HUES64 (cell line): ENCODE results near the gene SGPP2.
"Not testable (repeated sequence)": the region's sequence is repeated elsewhere in the genome, so short reads cannot be mapped to it uniquely, and the experiment has no call there.

Experiments used
- H3K27ac ChIP-seq: 2 replicates; pipeline ENCODE4 v1.7.0; 2013; ENCODE audit warnings: low read depth, low read length, inconsistent platforms
- H3K27me3 ChIP-seq: 2 replicates; pipeline ENCODE4 v1.6.1; 2013; ENCODE audit warnings: mild to moderate bottlenecking, low read length; ENCODE audit not compliant: insufficient read depth
- H3K36me3 ChIP-seq: 2 replicates; pipeline ENCODE4 v1.6.1; 2013; ENCODE audit warnings: mild to moderate bottlenecking, low read length; ENCODE audit not compliant: insufficient read depth
- H3K4me1 ChIP-seq: 2 replicates; pipeline ENCODE4 v1.6.1; 2013; ENCODE audit warnings: mild to moderate bottlenecking, low read length, moderate library complexity; ENCODE audit not compliant: insufficient read depth
- H3K4me3 ChIP-seq: 2 replicates; pipeline ENCODE4 v1.5.1; 2013; ENCODE audit warnings: mild to moderate bottlenecking, low read length, moderate library complexity
- H3K9ac ChIP-seq: 2 replicates; pipeline ENCODE4 v1.6.1; 2013; ENCODE audit warnings: mild to moderate bottlenecking, low read depth, low read length
- H3K9me3 ChIP-seq: 2 replicates; pipeline ENCODE4 v1.6.1; 2013; ENCODE audit warnings: low read depth, low read length; ENCODE audit not compliant: insufficient read depth
- WGBS: fragments of 150-250, 120-280 bp; methylation state at CpG from one replicate; pipeline ENCODE4 v1.1.7; 2013; ENCODE audit warnings: missing lambda C conversion rate; 5-methylcytosine and 5-hydroxymethylcytosine counted together

SGPP2 gene

GRCh38 chr2:222577341-222577740 lies 153.0 kb downstream of the SGPP2 start:
- Histone ChIP-seq H3K27ac (no peak overlapping the region), H3K27me3 (no peaks in the 10 kb centered on the region), H3K9me3 (no peaks in the 10 kb centered on the region), H3K4me3 (no peak overlapping the region), H3K9ac (no peak overlapping the region), H3K4me1 (peaks cover 39% of the 10 kb centered on the region; the same call in 1 of the 2 replicates), H3K36me3 (peaks cover 14% of the 10 kb centered on the region; the same call in 1 of the 2 replicates)
- 63% methylated on average over 2 of the region's 3 CpGs for WGBS

- H3K36me3 ChIP-seq: peaks cover 26% of the 10 kb centered on the region
Observed at GRCh38 chr2:222582928-222583327, 158.6 kb downstream of the SGPP2 start.

GRCh38 chr2:222584589-222584988 lies 160.2 kb downstream of the SGPP2 start:
- peaks cover 13% of the 10 kb centered on the region for H3K9me3 ChIP-seq
- WGBS: 89% methylated on average over 8 of the region's 8 CpGs
- not testable (repeated sequence) for H3K27me3 ChIP-seq, H3K27ac ChIP-seq, H3K4me3 ChIP-seq, H3K4me1 ChIP-seq, H3K9ac ChIP-seq
- peaks cover 20% of the 10 kb centered on the region for H3K36me3 ChIP-seq

More at GRCh38 chr2:222582928-222583327, 158.6 kb downstream of the SGPP2 start:
- peaks cover under 1% of the 10 kb centered on the region; the same call in 1 of the 2 replicates for H3K4me1 ChIP-seq
- H3K4me3 ChIP-seq: no peak overlapping the region
- H3K27me3 ChIP-seq: no peaks in the 10 kb centered on the region
- H3K27ac ChIP-seq: no peak overlapping the region
- H3K9ac ChIP-seq: no peak overlapping the region
- H3K9me3 ChIP-seq: peaks cover 13% of the 10 kb centered on the region

- Histone ChIP-seq H3K27ac (no peak overlapping the region), H3K4me3 (no peak overlapping the region), H3K4me1 (no peaks in the 10 kb centered on the region), H3K9me3 (no peaks in the 10 kb centered on the region), H3K27me3 (no peaks in the 10 kb centered on the region), H3K36me3 (peaks cover 48% of the 10 kb centered on the region), H3K9ac (no peak overlapping the region)
- WGBS: 100% methylated on average over 1 of the region's 1 CpG
Observed at GRCh38 chr2:222591661-222592060, 167.3 kb downstream of the SGPP2 start.

GRCh38 chr2:222592176-222592575 lies 167.8 kb downstream of the SGPP2 start:
- peaks cover 53% of the 10 kb centered on the region for H3K36me3 ChIP-seq
- no peaks in the 10 kb centered on the region for H3K27me3 ChIP-seq
- H3K4me1 ChIP-seq: no peaks in the 10 kb centered on the region
- no peak overlapping the region for H3K4me3 ChIP-seq
- H3K27ac ChIP-seq: no peak overlapping the region
- WGBS: 97% methylated on average over 2 of the region's 2 CpGs
- H3K9ac ChIP-seq: no peak overlapping the region
- no peaks in the 10 kb centered on the region for H3K9me3 ChIP-seq

GRCh38 chr2:222594679-222595078 lies 170.3 kb downstream of the SGPP2 start:
- H3K4me1 ChIP-seq: no peaks in the 10 kb centered on the region
- no peak overlapping the region for H3K9ac ChIP-seq
- H3K36me3 ChIP-seq: peaks cover 77% of the 10 kb centered on the region
- no peaks in the 10 kb centered on the region for H3K9me3 ChIP-seq
- H3K27me3 ChIP-seq: no peaks in the 10 kb centered on the region
- WGBS: 100% methylated on average over 1 of the region's 1 CpG
- no peak overlapping the region for H3K4me3 ChIP-seq
- H3K27ac ChIP-seq: no peak overlapping the region

GRCh38 chr2:222595581-222595980 lies 171.2 kb downstream of the SGPP2 start:
- Histone ChIP-seq H3K27me3 (no peaks in the 10 kb centered on the region), H3K27ac (no peak overlapping the region), H3K9ac (no peak overlapping the region), H3K9me3 (no peaks in the 10 kb centered on the region), H3K4me3 (no peak overlapping the region), H3K4me1 (no peaks in the 10 kb centered on the region), H3K36me3 (peaks cover 81% of the 10 kb centered on the region)
- 100% methylated on average over 1 of the region's 2 CpGs for WGBS

- Histone ChIP-seq H3K27me3 (no peaks in the 10 kb centered on the region), H3K4me1 (no peaks in the 10 kb centered on the region), H3K9ac (no peak overlapping the region), H3K27ac (no peak overlapping the region), H3K9me3 (no peaks in the 10 kb centered on the region), H3K36me3 (peaks cover 77% of the 10 kb centered on the region), H3K4me3 (no peak overlapping the region)
- WGBS: 98% methylated on average over 4 of the region's 4 CpGs
Observed at GRCh38 chr2:222598611-222599010, 174.3 kb downstream of the SGPP2 start.

- Histone ChIP-seq H3K9me3 (no peaks in the 10 kb centered on the region), H3K9ac (no peak overlapping the region), H3K4me1 (no peaks in the 10 kb centered on the region), H3K27me3 (no peaks in the 10 kb centered on the region), H3K36me3 (peaks cover 60% of the 10 kb centered on the region), H3K4me3 (no peak overlapping the region), H3K27ac (no peak overlapping the region)
- WGBS: 100% methylated on average over 1 of the region's 2 CpGs
Observed at GRCh38 chr2:222603501-222603900, 179.2 kb downstream of the SGPP2 start.

- WGBS: 90% methylated on average over 5 of the region's 5 CpGs
- H3K9ac ChIP-seq: no peak overlapping the region
- H3K36me3 ChIP-seq: peaks cover 61% of the 10 kb centered on the region
- no peak overlapping the region for H3K4me3 ChIP-seq
- H3K27ac ChIP-seq: no peak overlapping the region
- H3K27me3 ChIP-seq: no peaks in the 10 kb centered on the region
- H3K9me3 ChIP-seq: no peaks in the 10 kb centered on the region
- no peaks in the 10 kb centered on the region for H3K4me1 ChIP-seq
Observed at GRCh38 chr2:222604749-222605515, 180.6 kb downstream of the SGPP2 start.

- WGBS: 100% methylated on average over 3 of the region's 3 CpGs
- H3K9me3 ChIP-seq: no peaks in the 10 kb centered on the region
- peaks cover 62% of the 10 kb centered on the region for H3K36me3 ChIP-seq
- no peak overlapping the region for H3K27ac ChIP-seq
- H3K9ac ChIP-seq: no peak overlapping the region
- H3K4me3 ChIP-seq: no peak overlapping the region
- H3K27me3 ChIP-seq: no peaks in the 10 kb centered on the region
- no peaks in the 10 kb centered on the region for H3K4me1 ChIP-seq
Observed at GRCh38 chr2:222606306-222606705, 182.0 kb downstream of the SGPP2 start.

GRCh38 chr2:222608081-222608480 lies 183.7 kb downstream of the SGPP2 start:
- H3K4me3 ChIP-seq: no peak overlapping the region
- no peak overlapping the region for H3K27ac ChIP-seq
- WGBS: 100% methylated on average over 3 of the region's 4 CpGs
- no peaks in the 10 kb centered on the region for H3K9me3 ChIP-seq
- H3K36me3 ChIP-seq: peaks cover 67% of the 10 kb centered on the region
- no peaks in the 10 kb centered on the region for H3K4me1 ChIP-seq
- H3K27me3 ChIP-seq: no peaks in the 10 kb centered on the region
- H3K9ac ChIP-seq: no peak overlapping the region
